IPS-18a (cell line): Measurements from ENCODE around the gene PCDH15.
"Not testable (repeated sequence)": the region's sequence is repeated elsewhere in the genome, so short reads cannot be mapped to it uniquely, and the experiment has no call there.

Source experiments
- H3K27ac ChIP-seq: one replicate; pipeline ENCODE4 v1.5.1; 2013; ENCODE audit warnings: low read length
- H3K27me3 ChIP-seq: one replicate; pipeline ENCODE4 v1.6.1; 2013; ENCODE audit warnings: mild to moderate bottlenecking, low read length; ENCODE audit not compliant: control insufficient read depth, insufficient read depth
- H3K36me3 ChIP-seq: one replicate; pipeline ENCODE4 v1.6.1; 2013; ENCODE audit warnings: low read depth, low read length; ENCODE audit not compliant: control insufficient read depth
- H3K4me1 ChIP-seq: one replicate; pipeline ENCODE4 v1.6.1; 2013; ENCODE audit warnings: low read depth, low read length; ENCODE audit not compliant: control insufficient read depth
- H3K4me3 ChIP-seq: one replicate; pipeline ENCODE4 v1.5.1; 2013; ENCODE audit warnings: low read length
- H3K9ac ChIP-seq: one replicate; pipeline ENCODE4 v1.6.1; 2013; ENCODE audit warnings: mild to moderate bottlenecking, low read length, moderate library complexity
- H3K9me3 ChIP-seq: one replicate; pipeline ENCODE4 v1.6.1; 2013; ENCODE audit warnings: low read depth, low read length; ENCODE audit not compliant: control insufficient read depth

PCDH15 gene

DNA sequence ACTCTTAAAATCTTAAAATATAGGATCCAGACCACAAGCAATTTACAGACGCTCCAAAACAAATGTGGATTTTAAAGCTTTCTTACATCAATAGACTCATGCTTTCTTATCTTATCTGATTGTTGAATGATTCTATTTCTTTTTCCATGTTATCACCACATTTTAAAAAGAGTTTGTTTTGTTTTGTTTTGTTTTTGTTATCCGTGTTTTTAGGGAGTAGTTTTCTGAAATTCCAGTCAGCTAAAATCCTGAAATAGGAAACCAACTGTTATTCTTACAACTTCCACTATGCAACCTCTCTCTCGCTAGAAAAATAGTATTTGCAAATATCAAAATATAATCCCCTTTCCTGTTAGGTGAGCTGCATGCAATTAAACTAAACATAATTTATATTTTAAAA, 251.0 kb downstream of the PCDH15 start:
- Histone ChIP-seq H3K36me3 (no peaks in the 10 kb centered on the region), H3K4me3 (no peak overlapping the region), H3K27ac (no peak overlapping the region), H3K9ac (no peak overlapping the region), H3K4me1 (no peaks in the 10 kb centered on the region), H3K27me3 (no peaks in the 10 kb centered on the region), H3K9me3 (no peaks in the 10 kb centered on the region)

- H3K27ac ChIP-seq, result no peak overlapping the region
- no peak overlapping the region for H3K4me3 ChIP-seq
- H3K9me3 ChIP-seq, result no peaks in the 10 kb centered on the region
- no peaks in the 10 kb centered on the region for H3K36me3 ChIP-seq
- no peak overlapping the region for H3K9ac ChIP-seq
- no peaks in the 10 kb centered on the region for H3K4me1 ChIP-seq
- no peaks in the 10 kb centered on the region for H3K27me3 ChIP-seq
These were observed 269.7 kb downstream of the PCDH15 start for GRCh38 chr10:54531296-54531695.

DNA sequence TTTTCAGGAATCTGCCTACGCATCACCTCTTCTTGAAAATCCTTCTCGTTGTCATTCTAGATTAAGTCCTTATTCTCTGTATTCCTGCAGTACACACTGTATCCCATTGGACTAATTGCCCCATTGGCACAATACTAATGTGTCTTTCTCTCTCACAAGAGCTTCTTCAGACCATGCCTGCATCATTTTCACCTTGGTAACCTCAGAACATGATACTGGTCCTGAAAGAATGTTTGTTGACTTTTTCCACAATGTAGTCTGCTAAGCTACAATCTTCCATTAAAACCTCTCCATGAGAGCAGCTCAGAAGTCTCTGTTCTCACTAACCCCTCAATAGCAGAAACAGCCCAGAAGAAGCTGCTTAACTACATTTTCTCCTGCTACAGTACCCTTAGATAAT, 270.7 kb downstream of the PCDH15 start:
- Histone ChIP-seq H3K9me3 (no peaks in the 10 kb centered on the region), H3K27ac (no peak overlapping the region), H3K9ac (no peak overlapping the region), H3K36me3 (no peaks in the 10 kb centered on the region), H3K27me3 (no peaks in the 10 kb centered on the region), H3K4me3 (no peak overlapping the region), H3K4me1 (no peaks in the 10 kb centered on the region)

DNA sequence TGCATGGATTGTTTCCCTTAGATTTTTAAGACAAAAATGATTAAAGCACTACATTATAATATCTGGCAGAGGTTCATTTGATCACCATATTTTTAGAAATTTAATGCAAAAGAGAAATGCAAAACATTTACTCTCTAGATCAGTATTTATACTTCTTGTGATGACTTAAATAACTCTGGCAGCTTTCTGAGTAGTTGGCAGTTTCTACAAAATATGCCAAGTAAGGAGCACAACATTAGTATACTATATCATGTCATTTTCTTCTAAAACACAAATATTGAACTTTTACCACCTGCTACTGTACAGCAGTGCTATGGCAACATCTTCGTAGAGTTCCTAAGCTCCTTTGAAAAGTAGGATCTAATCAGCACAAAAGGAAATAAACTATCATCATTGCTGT, 275.2 kb downstream of the PCDH15 start:
- Histone ChIP-seq H3K4me3 (no peak overlapping the region), H3K9me3 (no peaks in the 10 kb centered on the region), H3K36me3 (no peaks in the 10 kb centered on the region), H3K4me1 (no peaks in the 10 kb centered on the region), H3K27ac (no peak overlapping the region), H3K9ac (no peak overlapping the region), H3K27me3 (no peaks in the 10 kb centered on the region)

GRCh38 chr10:54515244-54515643, 285.8 kb downstream of the PCDH15 start:
- H3K9me3 ChIP-seq, H3K4me3 ChIP-seq, H3K27ac ChIP-seq, H3K4me1 ChIP-seq, H3K36me3 ChIP-seq, H3K9ac ChIP-seq, H3K27me3 ChIP-seq: not testable (repeated sequence)

- no peak overlapping the region for H3K9ac ChIP-seq
- no peaks in the 10 kb centered on the region for H3K36me3 ChIP-seq
- no peaks in the 10 kb centered on the region for H3K27me3 ChIP-seq
- no peak overlapping the region for H3K27ac ChIP-seq
- no peaks in the 10 kb centered on the region for H3K9me3 ChIP-seq
- H3K4me3 ChIP-seq, result no peak overlapping the region
- no peaks in the 10 kb centered on the region for H3K4me1 ChIP-seq
These were observed 297.2 kb downstream of the PCDH15 start for GRCh38 chr10:54503863-54504262.

- Histone ChIP-seq H3K36me3 (no peaks in the 10 kb centered on the region), H3K27me3 (no peaks in the 10 kb centered on the region), H3K9ac (no peak overlapping the region), H3K4me3 (no peak overlapping the region), H3K4me1 (no peaks in the 10 kb centered on the region), H3K9me3 (no peaks in the 10 kb centered on the region), H3K27ac (no peak overlapping the region)
These were observed 299.1 kb downstream of the PCDH15 start for GRCh38 chr10:54501929-54502328.

- H3K27ac ChIP-seq, result no peak overlapping the region
- H3K9me3 ChIP-seq, result no peaks in the 10 kb centered on the region
- no peaks in the 10 kb centered on the region for H3K27me3 ChIP-seq
- no peaks in the 10 kb centered on the region for H3K36me3 ChIP-seq
- H3K9ac ChIP-seq, result no peak overlapping the region
- no peaks in the 10 kb centered on the region for H3K4me1 ChIP-seq
- H3K4me3 ChIP-seq, result no peak overlapping the region
These were observed 304.2 kb downstream of the PCDH15 start for GRCh38 chr10:54496852-54497251.

GRCh38 chr10:54487743-54488142, 313.3 kb downstream of the PCDH15 start:
- H3K27me3 ChIP-seq, result no peaks in the 10 kb centered on the region
- no peaks in the 10 kb centered on the region for H3K4me1 ChIP-seq
- H3K9ac ChIP-seq, result no peak overlapping the region
- H3K27ac ChIP-seq, result no peak overlapping the region
- H3K4me3 ChIP-seq, result no peak overlapping the region
- H3K9me3 ChIP-seq, result no peaks in the 10 kb centered on the region
- no peaks in the 10 kb centered on the region for H3K36me3 ChIP-seq

GRCh38 chr10:54485971-54486370, 315.1 kb downstream of the PCDH15 start:
- H3K9ac ChIP-seq, result no peak overlapping the region
- no peaks in the 10 kb centered on the region for H3K27me3 ChIP-seq
- no peaks in the 10 kb centered on the region for H3K36me3 ChIP-seq
- H3K4me1 ChIP-seq, result no peaks in the 10 kb centered on the region
- no peaks in the 10 kb centered on the region for H3K9me3 ChIP-seq
- H3K27ac ChIP-seq, result no peak overlapping the region
- H3K4me3 ChIP-seq, result no peak overlapping the region

DNA sequence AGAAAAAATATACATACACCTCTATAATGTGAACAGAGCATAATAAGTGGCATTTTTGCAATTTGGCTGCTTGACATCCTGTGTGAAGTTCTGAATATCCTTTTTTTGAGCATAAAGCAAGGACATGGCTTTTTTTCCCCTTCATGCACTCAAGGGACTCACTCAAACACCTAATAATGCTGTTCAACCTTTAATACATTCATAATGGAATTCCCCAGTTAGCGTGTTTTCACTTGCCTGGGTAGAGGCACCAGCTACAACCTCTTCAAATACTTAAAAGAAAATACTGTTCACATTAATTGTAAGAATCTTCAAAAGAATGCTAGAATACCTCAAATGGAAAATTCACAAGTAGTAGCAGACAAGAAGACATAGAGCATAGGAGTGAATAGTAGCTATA, 316.8 kb downstream of the PCDH15 start:
- H3K4me1 ChIP-seq, result no peaks in the 10 kb centered on the region
- H3K9ac ChIP-seq, result no peak overlapping the region
- no peaks in the 10 kb centered on the region for H3K9me3 ChIP-seq
- H3K27ac ChIP-seq, result no peak overlapping the region
- no peak overlapping the region for H3K4me3 ChIP-seq
- H3K36me3 ChIP-seq, result no peaks in the 10 kb centered on the region
- no peaks in the 10 kb centered on the region for H3K27me3 ChIP-seq

GRCh38 chr10:54478601-54479000, 322.4 kb downstream of the PCDH15 start:
- H3K27me3 ChIP-seq, result no peaks in the 10 kb centered on the region
- no peak overlapping the region for H3K9ac ChIP-seq
- H3K36me3 ChIP-seq, result no peaks in the 10 kb centered on the region
- no peak overlapping the region for H3K27ac ChIP-seq
- peaks cover 16% of the 10 kb centered on the region for H3K4me1 ChIP-seq
- H3K9me3 ChIP-seq, result no peaks in the 10 kb centered on the region
- H3K4me3 ChIP-seq, result no peak overlapping the region
